ENCODE results near the gene IGF2BP2. TPM values are rescaled to one million over a fixed set of nuclear protein-coding genes. Genes with fewer than 3 reads are reported as not detected.

Gene IGF2BP2
- total RNA-seq, 1 experiment from 2014 or later = 97.8 TPM

GRCh38 chr3:185691622-185692021 lies 133.2 kb downstream of the IGF2BP2 start:
- CTCF ChIA-PET = no interaction called here
- in situ Hi-C loops (cut with HindIII; ENCODE audit: low pct_unique_long_range_greater_than_20kb, low sequenced_read_pairs) = no loop called here
- Histone ChIP-seq H3K9me3 (ENCODE audit: control insufficient read depth, insufficient read depth, low read depth, low read length) (no peaks in the 10 kb centered on the region; the same call in 1 of the 2 replicates), H3K4me3 (ENCODE audit: low read depth in 2 of 2, low read length in 2 of 2) (no peak overlapping the region), H3K4me1 (ENCODE audit: control insufficient read depth, insufficient read depth, low read length) (peaks cover 32% of the 10 kb centered on the region), H3K36me3 (ENCODE audit: control insufficient read depth, insufficient read depth, low read length) (0 out of 2 replicates have a peak, but pooled peaks cover 7% of the 10 kb centered on the region), H3K27me3 (ENCODE audit: control insufficient read depth, insufficient read depth, low read length) (no peaks in the 10 kb centered on the region), H3K27ac (ENCODE audit: low read length) (no peak overlapping the region)
- DNase-seq (ENCODE audit: low read depth, low spot score) (no peak), ATAC-seq (no peak)
- intact Hi-C loops (cut with micrococcal nuclease; ENCODE audit: unreplicated experiment) = no loop called here
- no TSS peak for BruUV-seq (replicated peaks)
- POLR2A ChIA-PET = interaction anchor here (0.6 kb wide), 1 partner anchor 48 kb away, joined by 6 read pairs; no protein-coding TSS in a partner anchor
- TF ChIP-seq, protein P1, sequence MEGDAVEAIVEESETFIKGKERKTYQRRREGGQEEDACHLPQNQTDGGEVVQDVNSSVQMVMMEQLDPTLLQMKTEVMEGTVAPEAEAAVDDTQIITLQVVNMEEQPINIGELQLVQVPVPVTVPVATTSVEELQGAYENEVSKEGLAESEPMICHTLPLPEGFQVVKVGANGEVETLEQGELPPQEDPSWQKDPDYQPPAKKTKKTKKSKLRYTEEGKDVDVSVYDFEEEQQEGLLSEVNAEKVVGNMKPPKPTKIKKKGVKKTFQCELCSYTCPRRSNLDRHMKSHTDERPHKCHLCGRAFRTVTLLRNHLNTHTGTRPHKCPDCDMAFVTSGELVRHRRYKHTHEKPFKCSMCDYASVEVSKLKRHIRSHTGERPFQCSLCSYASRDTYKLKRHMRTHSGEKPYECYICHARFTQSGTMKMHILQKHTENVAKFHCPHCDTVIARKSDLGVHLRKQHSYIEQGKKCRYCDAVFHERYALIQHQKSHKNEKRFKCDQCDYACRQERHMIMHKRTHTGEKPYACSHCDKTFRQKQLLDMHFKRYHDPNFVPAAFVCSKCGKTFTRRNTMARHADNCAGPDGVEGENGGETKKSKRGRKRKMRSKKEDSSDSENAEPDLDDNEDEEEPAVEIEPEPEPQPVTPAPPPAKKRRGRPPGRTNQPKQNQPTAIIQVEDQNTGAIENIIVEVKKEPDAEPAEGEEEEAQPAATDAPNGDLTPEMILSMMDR (IDR thresholded peaks at IDR 0.05) = no peak
- no peak for TF ChIP-seq POLR2AphosphoS5 (IDR thresholded peaks at IDR 0.05; ENCODE audit: low read depth, low read length)
- no peak for TF ChIP-seq SIN3A (IDR thresholded peaks at IDR 0.05; ENCODE audit: borderline replicate concordance, insufficient read depth, low read depth, low read length)
- TF ChIP-seq, protein P2, sequence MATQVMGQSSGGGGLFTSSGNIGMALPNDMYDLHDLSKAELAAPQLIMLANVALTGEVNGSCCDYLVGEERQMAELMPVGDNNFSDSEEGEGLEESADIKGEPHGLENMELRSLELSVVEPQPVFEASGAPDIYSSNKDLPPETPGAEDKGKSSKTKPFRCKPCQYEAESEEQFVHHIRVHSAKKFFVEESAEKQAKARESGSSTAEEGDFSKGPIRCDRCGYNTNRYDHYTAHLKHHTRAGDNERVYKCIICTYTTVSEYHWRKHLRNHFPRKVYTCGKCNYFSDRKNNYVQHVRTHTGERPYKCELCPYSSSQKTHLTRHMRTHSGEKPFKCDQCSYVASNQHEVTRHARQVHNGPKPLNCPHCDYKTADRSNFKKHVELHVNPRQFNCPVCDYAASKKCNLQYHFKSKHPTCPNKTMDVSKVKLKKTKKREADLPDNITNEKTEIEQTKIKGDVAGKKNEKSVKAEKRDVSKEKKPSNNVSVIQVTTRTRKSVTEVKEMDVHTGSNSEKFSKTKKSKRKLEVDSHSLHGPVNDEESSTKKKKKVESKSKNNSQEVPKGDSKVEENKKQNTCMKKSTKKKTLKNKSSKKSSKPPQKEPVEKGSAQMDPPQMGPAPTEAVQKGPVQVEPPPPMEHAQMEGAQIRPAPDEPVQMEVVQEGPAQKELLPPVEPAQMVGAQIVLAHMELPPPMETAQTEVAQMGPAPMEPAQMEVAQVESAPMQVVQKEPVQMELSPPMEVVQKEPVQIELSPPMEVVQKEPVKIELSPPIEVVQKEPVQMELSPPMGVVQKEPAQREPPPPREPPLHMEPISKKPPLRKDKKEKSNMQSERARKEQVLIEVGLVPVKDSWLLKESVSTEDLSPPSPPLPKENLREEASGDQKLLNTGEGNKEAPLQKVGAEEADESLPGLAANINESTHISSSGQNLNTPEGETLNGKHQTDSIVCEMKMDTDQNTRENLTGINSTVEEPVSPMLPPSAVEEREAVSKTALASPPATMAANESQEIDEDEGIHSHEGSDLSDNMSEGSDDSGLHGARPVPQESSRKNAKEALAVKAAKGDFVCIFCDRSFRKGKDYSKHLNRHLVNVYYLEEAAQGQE (IDR thresholded peaks at IDR 0.05; ENCODE audit: insufficient read depth in 1 of 2, low read depth in 2 of 2, low read length in 1 of 2) = no peak
- no peak for TF ChIP-seq TCF7L2 (IDR thresholded peaks at IDR 0.05; ENCODE audit: low read depth, low read length)

- H3K27ac ChIP-seq (ENCODE audit: low read length) = peak overlapping the region; percentile 71
- no peaks in the 10 kb centered on the region; the same call in 1 of the 2 replicates for H3K9me3 ChIP-seq (ENCODE audit: control insufficient read depth, insufficient read depth, low read depth, low read length)
- no TSS peak for BruUV-seq (replicated peaks)
- H3K27me3 ChIP-seq (ENCODE audit: control insufficient read depth, insufficient read depth, low read length) = no peaks in the 10 kb centered on the region
- CTCF ChIA-PET = interaction anchor here (0.9 kb wide), 1 partner anchor 40 kb away, joined by 4 read pairs; no protein-coding TSS in a partner anchor
- no peak for TF ChIP-seq TCF7L2 (IDR thresholded peaks at IDR 0.05; ENCODE audit: low read depth, low read length)
- TF ChIP-seq, protein P1 (IDR thresholded peaks at IDR 0.05) = no peak
- TF ChIP-seq, protein P2 (IDR thresholded peaks at IDR 0.05; ENCODE audit: insufficient read depth in 1 of 2, low read depth in 2 of 2, low read length in 1 of 2) = no peak
- TF ChIP-seq SIN3A (IDR thresholded peaks at IDR 0.05; ENCODE audit: borderline replicate concordance, insufficient read depth, low read depth, low read length) = no peak
- no peak for TF ChIP-seq POLR2AphosphoS5 (IDR thresholded peaks at IDR 0.05; ENCODE audit: low read depth, low read length)
- H3K4me3 ChIP-seq (ENCODE audit: low read depth in 2 of 2, low read length in 2 of 2) = no peak overlapping the region
- POLR2A ChIA-PET = no interaction called here
- ATAC-seq (no peak), DNase-seq (ENCODE audit: low read depth, low spot score) (no peak)
- peaks cover 20% of the 10 kb centered on the region for H3K4me1 ChIP-seq (ENCODE audit: control insufficient read depth, insufficient read depth, low read length)
- intact Hi-C loops (cut with micrococcal nuclease; ENCODE audit: unreplicated experiment) (no loop called here), in situ Hi-C loops (cut with HindIII; ENCODE audit: low pct_unique_long_range_greater_than_20kb, low sequenced_read_pairs) (no loop called here)
- H3K36me3 ChIP-seq (ENCODE audit: control insufficient read depth, insufficient read depth, low read length) = peaks cover 10% of the 10 kb centered on the region
Observed at GRCh38 chr3:185687271-185687878, 137.5 kb downstream of the IGF2BP2 start.
